ENCODE data around the gene SPEM2.
"Not testable (repeated sequence)": the region's sequence is repeated elsewhere in the genome, so short reads cannot be mapped to it uniquely, and the experiment has no call there.

Gene SPEM2

GRCh38 chr17:7442142-7442541, 16.7 kb downstream of the SPEM2 start:
- DNase-seq (ENCODE audit: low spot score) = no peak

- DNase-seq (ENCODE audit: low spot score) = peak; percentile 60
These were observed 18.4 kb downstream of the SPEM2 start for GRCh38 chr17:7443499-7444485.

- DNase-seq (ENCODE audit: low spot score) = peak; percentile 90
These were observed 19.5 kb downstream of the SPEM2 start, which contains the start of gene CHRNB1 for GRCh38 chr17:7444682-7445618. TSS of gene CHRNB1 (plus strand) at chr17:7445061. CDS start at chr17:7445128, 67 bp downstream.

- DNase-seq (ENCODE audit: low spot score) = no peak
These were observed 20.2 kb downstream of the SPEM2 start for GRCh38 chr17:7445619-7445968.

GRCh38 chr17:7448461-7448860, 23.0 kb downstream of the SPEM2 start:
- DNase-seq (ENCODE audit: low spot score) = no peak

- peak; percentile 36 for DNase-seq (ENCODE audit: low spot score)
These were observed 34.6 kb downstream of the SPEM2 start for GRCh38 chr17:7459961-7460545.

GRCh38 chr17:7460850-7461660, 35.6 kb downstream of the SPEM2 start:
- DNase-seq (ENCODE audit: low spot score) = no peak

GRCh38 chr17:7462474-7463371, 37.3 kb downstream of the SPEM2 start:
- no peak for DNase-seq (ENCODE audit: low spot score)

- DNase-seq (ENCODE audit: low spot score) = no peak
These were observed 38.0 kb downstream of the SPEM2 start for GRCh38 chr17:7463372-7463846.

- DNase-seq (ENCODE audit: low spot score) = no peak
These were observed 38.7 kb downstream of the SPEM2 start for GRCh38 chr17:7464081-7464480.

- no peak for DNase-seq (ENCODE audit: low spot score)
These were observed 40.3 kb downstream of the SPEM2 start for GRCh38 chr17:7465597-7466275.

- DNase-seq (ENCODE audit: low spot score) = no peak
These were observed 40.9 kb downstream of the SPEM2 start for GRCh38 chr17:7466318-7466638.

- peak; percentile 63 for DNase-seq (ENCODE audit: low spot score)
These were observed 41.4 kb downstream of the SPEM2 start for GRCh38 chr17:7466639-7467341.

GRCh38 chr17:7467498-7467897, 42.1 kb downstream of the SPEM2 start:
- no peak for DNase-seq (ENCODE audit: low spot score)

GRCh38 chr17:7468290-7468689, 42.9 kb downstream of the SPEM2 start:
- no peak for DNase-seq (ENCODE audit: low spot score)

- DNase-seq (ENCODE audit: low spot score) = no peak
These were observed 43.5 kb downstream of the SPEM2 start for GRCh38 chr17:7468804-7469389.

- DNase-seq (ENCODE audit: low spot score) = not testable (repeated sequence)
These were observed 44.4 kb downstream of the SPEM2 start for GRCh38 chr17:7469843-7470242.

GRCh38 chr17:7470457-7470973, 45.1 kb downstream of the SPEM2 start:
- DNase-seq (ENCODE audit: low spot score) = not testable (repeated sequence)

Data from RKO (cell line).